Activated CD8-positive, alpha-beta T cell treated with anti-CD3 and anti-CD28 coated beads for 36 hours (primary cell): ENCODE results near the gene RAD51B. TPM values are rescaled to one million over a fixed set of nuclear protein-coding genes. Genes with fewer than 3 reads are reported as not detected.

Experiments
- ATAC-seq: fragments of 200-7000 bp; cut with Tn5 transposase; one replicate; pipeline ENCODE4 v1.10.0; 2021; ENCODE audit warnings: mild to moderate bottlenecking, moderate library complexity
- CTCF ChIA-PET: fragments of 350-600 bp; sonication (Branson Sonifier 250); formaldehyde crosslinking; loops from one replicate; lab custom pipeline; 2021; ENCODE audit warnings: antibody characterized with exemption; lab: Charles Lee
- POLR2A ChIA-PET: fragments of 350-600 bp; sonication (Branson Sonifier 250); formaldehyde crosslinking; loops from one replicate; lab custom pipeline; 2021; ENCODE audit warnings: antibody characterized with exemption; lab: Charles Lee
- DNase-seq: peaks from one replicate; pipeline ENCODE4 v3.0.0-alpha.2; 2020
- H3K27ac Mint-ChIP-seq: one replicate; pipeline ENCODE4 v1.8.0; 2021; ENCODE audit warnings: mild to moderate bottlenecking, mixed read lengths
- H3K27me3 Mint-ChIP-seq: one replicate; pipeline ENCODE4 v1.8.0; 2021; ENCODE audit warnings: mixed read lengths
- H3K36me3 Mint-ChIP-seq: one replicate; pipeline ENCODE4 v1.8.0; 2021; ENCODE audit warnings: low read depth, mixed read lengths
- H3K4me1 Mint-ChIP-seq: one replicate; pipeline ENCODE4 v1.8.0; 2021; ENCODE audit warnings: low read depth, mixed read lengths
- H3K4me3 Mint-ChIP-seq: one replicate; pipeline ENCODE4 v1.8.0; 2021; ENCODE audit warnings: mild to moderate bottlenecking, moderate library complexity, mixed read lengths
- H3K9me3 Mint-ChIP-seq: one replicate; pipeline ENCODE4 v1.8.0; 2021; ENCODE audit warnings: mixed read lengths
- intact Hi-C: fragments of 100-400 bp; cut with micrococcal nuclease; formaldehyde crosslinking; loops from one replicate; pipeline ENCODE4 v1.10.0; 2022
- total RNA-seq, 2 experiments: library from RNA; stranded (reverse); gene quantifications; one replicate each; pipeline ENCODE4 v1.2.3, GENCODE V29; 2021
- TF ChIP-seq, protein P1 (sequence below): fragments of 200-600 bp; IDR thresholded peaks from one replicate; pipeline ENCODE4 v1.8.0; 2022; ENCODE audit warnings: antibody characterized with exemption, mild to moderate bottlenecking

RAD51B gene
- total RNA-seq, 2 experiments from 2014 or later = 38.2 to 40.6 TPM

DNA sequence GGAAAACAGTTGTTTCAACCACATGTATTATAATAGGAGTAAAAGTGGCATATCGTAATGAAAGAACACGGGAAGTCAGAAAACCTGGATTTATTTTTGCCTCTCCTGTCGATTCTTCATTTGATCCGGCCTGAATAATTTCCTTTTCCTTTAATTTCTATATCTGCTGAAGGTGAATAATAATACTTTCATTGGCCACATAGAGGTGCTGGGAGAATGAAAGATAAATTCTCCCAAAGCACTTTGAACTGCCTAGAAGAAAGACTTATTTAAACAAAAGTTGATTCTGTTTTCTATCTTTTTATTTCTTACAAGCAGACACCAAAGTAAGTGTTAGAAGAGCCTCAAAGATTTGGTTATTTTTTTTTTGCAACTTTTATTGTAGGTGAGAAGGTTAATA is 339.1 kb downstream of the RAD51B start:
- Mint-ChIP-seq H3K27ac (no peak overlapping the region), H3K27me3 (no peaks in the 10 kb centered on the region), H3K36me3 (no peaks in the 10 kb centered on the region), H3K4me3 (no peak overlapping the region), H3K9me3 (peaks cover 8% of the 10 kb centered on the region), H3K4me1 (no peaks in the 10 kb centered on the region)
- ChIA-PET CTCF (no interaction called here), POLR2A (no interaction called here)
- TF ChIP-seq, protein P1, sequence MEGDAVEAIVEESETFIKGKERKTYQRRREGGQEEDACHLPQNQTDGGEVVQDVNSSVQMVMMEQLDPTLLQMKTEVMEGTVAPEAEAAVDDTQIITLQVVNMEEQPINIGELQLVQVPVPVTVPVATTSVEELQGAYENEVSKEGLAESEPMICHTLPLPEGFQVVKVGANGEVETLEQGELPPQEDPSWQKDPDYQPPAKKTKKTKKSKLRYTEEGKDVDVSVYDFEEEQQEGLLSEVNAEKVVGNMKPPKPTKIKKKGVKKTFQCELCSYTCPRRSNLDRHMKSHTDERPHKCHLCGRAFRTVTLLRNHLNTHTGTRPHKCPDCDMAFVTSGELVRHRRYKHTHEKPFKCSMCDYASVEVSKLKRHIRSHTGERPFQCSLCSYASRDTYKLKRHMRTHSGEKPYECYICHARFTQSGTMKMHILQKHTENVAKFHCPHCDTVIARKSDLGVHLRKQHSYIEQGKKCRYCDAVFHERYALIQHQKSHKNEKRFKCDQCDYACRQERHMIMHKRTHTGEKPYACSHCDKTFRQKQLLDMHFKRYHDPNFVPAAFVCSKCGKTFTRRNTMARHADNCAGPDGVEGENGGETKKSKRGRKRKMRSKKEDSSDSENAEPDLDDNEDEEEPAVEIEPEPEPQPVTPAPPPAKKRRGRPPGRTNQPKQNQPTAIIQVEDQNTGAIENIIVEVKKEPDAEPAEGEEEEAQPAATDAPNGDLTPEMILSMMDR = no peak
- intact Hi-C loops = no loop called here
- DNase-seq = no peak
- no peak for ATAC-seq

DNA sequence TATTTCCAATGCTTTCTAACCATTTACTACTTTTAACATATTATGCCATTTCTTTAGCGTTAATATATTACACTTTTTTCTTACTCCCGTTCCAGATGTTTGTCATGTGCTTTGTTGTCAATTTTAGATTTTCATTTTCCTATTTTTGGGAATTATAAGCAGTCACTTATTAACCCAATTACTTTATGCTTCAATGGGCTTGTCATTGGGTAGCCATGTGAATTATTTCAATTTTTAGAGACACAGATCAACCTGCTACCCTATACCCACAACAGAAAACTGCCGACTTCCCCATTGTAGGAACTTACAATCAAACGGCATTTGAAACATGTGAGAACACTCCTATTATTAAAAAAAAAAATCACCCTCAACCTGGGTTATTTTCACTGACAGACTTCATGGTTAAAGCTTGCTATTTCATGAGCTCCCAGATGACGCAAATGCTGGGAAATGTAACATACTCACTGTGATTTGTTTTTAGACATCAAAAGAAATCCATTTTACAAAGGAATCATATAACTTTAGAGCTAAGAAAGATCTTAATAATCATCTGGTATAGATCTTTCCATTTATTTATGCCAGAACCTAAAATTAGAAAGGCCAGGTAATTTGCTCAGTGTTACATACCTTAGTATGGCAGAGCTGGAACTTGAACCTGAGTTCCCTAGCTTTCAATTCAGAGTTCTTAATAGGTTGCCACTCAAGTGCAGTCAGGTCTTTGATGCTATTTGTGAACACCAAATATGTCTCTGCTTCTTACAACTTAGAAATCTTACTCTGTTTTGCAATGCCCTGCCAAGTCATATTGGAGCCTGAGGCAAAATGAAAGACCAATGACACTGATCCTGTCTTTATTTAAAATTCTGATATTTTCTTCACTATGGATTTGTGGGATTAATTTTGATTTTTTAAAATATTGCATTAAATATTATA is 340.4 kb downstream of the RAD51B start:
- H3K9me3 Mint-ChIP-seq = no peaks in the 10 kb centered on the region
- ChIA-PET CTCF (interaction anchor here (0.6 kb wide), 1 partner anchor 10 kb away, joined by 3 read pairs; no protein-coding TSS in a partner anchor), POLR2A (no interaction called here)
- no peaks in the 10 kb centered on the region for H3K36me3 Mint-ChIP-seq
- no peaks in the 10 kb centered on the region for H3K4me1 Mint-ChIP-seq
- no peak overlapping the region for H3K27ac Mint-ChIP-seq
- TF ChIP-seq, protein P1 = no peak
- H3K27me3 Mint-ChIP-seq = no peaks in the 10 kb centered on the region
- intact Hi-C loops = no loop called here
- DNase-seq = no peak
- ATAC-seq = no peak
- H3K4me3 Mint-ChIP-seq = no peak overlapping the region

DNA sequence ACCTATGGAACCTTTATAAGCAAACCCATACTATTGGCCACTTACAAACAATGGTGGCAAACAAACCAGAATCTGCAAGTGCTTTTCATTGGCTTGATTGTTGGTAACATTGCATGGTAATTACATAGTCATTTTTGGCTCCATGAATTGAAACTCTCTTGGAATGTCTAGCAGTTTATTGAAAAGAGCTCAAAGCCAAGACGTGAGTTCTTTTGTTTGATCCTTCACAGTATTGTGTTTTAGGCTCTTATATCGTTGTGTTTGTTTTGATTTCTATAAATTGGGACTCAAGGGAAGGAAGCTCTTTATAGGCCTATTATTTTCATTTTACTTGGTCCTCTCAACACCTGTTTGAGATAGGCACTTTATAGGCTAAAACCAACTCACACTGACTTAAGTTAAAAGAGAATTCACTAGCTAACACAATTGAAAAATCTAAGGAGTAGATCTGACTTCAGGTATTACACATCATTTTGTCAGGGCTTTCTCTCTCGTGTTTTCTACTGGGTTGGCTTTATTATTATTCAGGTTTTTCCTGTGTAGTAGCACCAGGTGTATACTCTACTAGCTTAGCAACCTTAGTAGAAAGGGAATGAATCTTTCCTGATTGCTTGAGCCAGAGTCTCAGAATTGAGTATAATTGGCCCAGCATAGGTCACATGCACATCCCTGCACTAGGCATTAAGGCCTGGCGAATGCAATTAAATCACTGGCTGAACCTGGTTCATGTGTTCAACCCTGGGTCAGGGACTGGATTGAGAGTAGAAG is 341.4 kb downstream of the RAD51B start:
- H3K27me3 Mint-ChIP-seq = no peaks in the 10 kb centered on the region
- ATAC-seq = no peak
- intact Hi-C loops = no loop called here
- POLR2A ChIA-PET = no interaction called here
- no peak for DNase-seq
- H3K27ac Mint-ChIP-seq = no peak overlapping the region
- CTCF ChIA-PET = no interaction called here
- H3K36me3 Mint-ChIP-seq = no peaks in the 10 kb centered on the region
- no peaks in the 10 kb centered on the region for H3K9me3 Mint-ChIP-seq
- H3K4me3 Mint-ChIP-seq = no peak overlapping the region
- no peaks in the 10 kb centered on the region for H3K4me1 Mint-ChIP-seq
- TF ChIP-seq, protein P1 = no peak

DNA sequence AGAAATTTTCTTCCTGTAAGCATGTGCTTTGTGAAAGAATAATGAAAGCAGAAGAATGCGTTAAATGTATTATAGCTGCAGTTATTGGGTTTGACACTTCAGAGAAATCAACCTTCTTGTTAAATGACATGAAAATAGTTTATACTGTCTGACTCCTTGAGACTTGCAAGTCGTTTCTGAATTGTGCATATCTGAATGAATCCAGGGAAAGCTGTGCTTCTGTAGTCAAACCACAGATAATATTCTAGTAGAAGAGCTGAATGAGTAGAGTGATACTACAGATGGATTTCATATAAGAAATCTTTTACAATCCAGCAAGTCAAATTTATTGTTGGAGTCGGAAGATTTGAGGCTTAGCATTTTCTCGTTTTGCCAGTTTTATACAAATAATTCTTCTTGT is 343.3 kb downstream of the RAD51B start:
- POLR2A ChIA-PET = no interaction called here
- Mint-ChIP-seq H3K27me3 (no peaks in the 10 kb centered on the region), H3K4me3 (no peak overlapping the region), H3K27ac (no peak overlapping the region), H3K4me1 (peaks cover 3% of the 10 kb centered on the region), H3K9me3 (no peaks in the 10 kb centered on the region), H3K36me3 (no peaks in the 10 kb centered on the region)
- ATAC-seq (no peak), DNase-seq (no peak)
- CTCF ChIA-PET = interaction anchor here (0.9 kb wide), 1 partner anchor 145 kb away, joined by 3 read pairs; no protein-coding TSS in a partner anchor
- intact Hi-C loops = no loop called here
- TF ChIP-seq, protein P1 = no peak
